22Rv1 (cell line): ENCODE results near the gene CMTM2.
"Not testable (repeated sequence)": the region's sequence is repeated elsewhere in the genome, so short reads cannot be mapped to it uniquely, and the experiment has no call there.

Source experiments
- H3K27ac ChIP-seq: fragments of 450-650 bp; 2 replicates; pipeline ENCODE4 v1.5.1; 2017
- CTCF ChIP-seq: fragments of 450-650 bp; IDR thresholded peaks from 2 replicates; pipeline ENCODE4 v1.5.1; 2017; ENCODE audit warnings: mild to moderate bottlenecking
- ZFX ChIP-seq: fragments of 450-650 bp; IDR thresholded peaks from 2 replicates; pipeline ENCODE4 v1.6.1; 2017; ENCODE audit warnings: antibody characterized with exemption, borderline replicate concordance

The CMTM2 gene

GRCh38 chr16:66619534-66620428 is 40.5 kb downstream of the CMTM2 start:
- TF ChIP-seq ZFX (no peak), CTCF (no peak)
- H3K27ac ChIP-seq, result no peak overlapping the region

- TF ChIP-seq CTCF, result no peak
- no peak for TF ChIP-seq ZFX
- no peak overlapping the region for H3K27ac ChIP-seq
These were observed 41.1 kb downstream of the CMTM2 start for GRCh38 chr16:66620429-66620795.

- no peak for TF ChIP-seq CTCF
- no peak overlapping the region for H3K27ac ChIP-seq
These were observed 42.7 kb downstream of the CMTM2 start for GRCh38 chr16:66621973-66622372.

- TF ChIP-seq CTCF (no peak), ZFX (no peak)
- H3K27ac ChIP-seq, result no peak overlapping the region
These were observed 43.6 kb downstream of the CMTM2 start for GRCh38 chr16:66622863-66623262.

- TF ChIP-seq ZFX, result no peak
- no peak for TF ChIP-seq CTCF
- no peak overlapping the region for H3K27ac ChIP-seq
These were observed 44.5 kb downstream of the CMTM2 start for GRCh38 chr16:66623755-66624154.

- H3K27ac ChIP-seq, result not testable (repeated sequence)
These were observed 48.5 kb downstream of the CMTM2 start for GRCh38 chr16:66627611-66628378.

- TF ChIP-seq ZFX (no peak), CTCF (no peak)
- H3K27ac ChIP-seq, result no peak overlapping the region
These were observed 50.6 kb downstream of the CMTM2 start for GRCh38 chr16:66629856-66630255.

- not testable (repeated sequence) for H3K27ac ChIP-seq
These were observed 51.4 kb downstream of the CMTM2 start for GRCh38 chr16:66630561-66631260.

- H3K27ac ChIP-seq, result not testable (repeated sequence)
These were observed 52.3 kb downstream of the CMTM2 start for GRCh38 chr16:66631558-66631957.
